ENCODE results near the gene KCNG2.

DNA sequence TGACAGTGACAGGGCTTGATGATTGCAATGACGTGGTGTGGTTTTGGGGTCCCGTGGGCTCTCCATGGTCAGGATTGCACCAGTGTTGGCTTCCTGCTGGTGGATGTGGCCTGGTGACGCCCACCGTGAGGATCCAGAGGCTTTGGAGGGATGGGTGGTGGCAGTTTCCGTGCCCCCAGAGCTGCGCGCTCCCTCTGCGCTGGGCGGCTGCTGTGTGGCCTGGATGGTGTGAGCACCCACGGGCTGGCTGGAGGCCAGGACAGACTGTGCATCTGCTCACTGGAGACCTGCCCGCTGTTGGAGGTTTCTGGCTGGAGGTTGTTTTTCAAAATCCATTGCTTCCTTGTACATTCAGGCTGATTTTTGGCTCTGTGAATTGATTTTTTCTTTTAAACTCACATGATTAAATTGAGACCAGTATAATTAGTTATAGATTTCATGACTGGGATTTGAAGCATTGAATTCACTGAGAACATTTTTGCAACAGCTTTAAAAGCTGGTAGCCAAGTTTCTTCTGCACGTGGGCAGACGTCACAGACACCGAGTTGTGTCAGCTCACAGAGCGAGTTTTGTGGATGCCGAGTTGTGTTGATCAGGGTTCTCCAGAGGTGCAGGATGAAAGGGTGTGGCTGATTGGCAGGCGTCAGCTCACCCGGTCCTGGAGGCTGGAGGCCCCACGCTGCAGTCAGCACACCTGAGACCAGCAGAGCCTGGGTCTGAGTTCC, 72.7 kb downstream of the KCNG2 start:
- TF ChIP-seq CTCF (IDR thresholded peaks at IDR 0.05; ENCODE audit: low read depth, low read length, missing input control) (no peak), RAD21 (IDR thresholded peaks at IDR 0.05) (no peak), MAX (IDR thresholded peaks at IDR 0.05) (no peak), YY1 (IDR thresholded peaks at IDR 0.05) (no peak), TAF1 (conservative IDR thresholded peaks at IDR 0.05) (no peak)

Data from liver (tissue), 3 donors.